Gastrocnemius medialis (tissue), 4 donors: Measurements from ENCODE around the gene RSKR.

ENCODE experiments used
- CTCF ChIP-seq, 5 experiments: fragments of 450-650 bp in 3 of 5; fragments of 200-600 bp in 2 of 5; sonication (generic) in 2 of 5; IDR thresholded peaks in 4 of 5; conservative IDR thresholded peaks in 1 of 5; 1 replicate in 4 of 5; 2 replicates in 1 of 5; pipeline ENCODE4 v1.5.1; 2016 to 2019; ENCODE audit warnings: antibody characterized with exemption in 5 of 5, mild to moderate bottlenecking in 3 of 5, moderate library complexity in 3 of 5
- POLR2A ChIP-seq, 2 donors: fragments of 450-650 bp; IDR thresholded peaks; one replicate each; pipeline ENCODE4 v1.6.1; 2017; ENCODE audit warnings: antibody characterized with exemption in 2 of 2, mild to moderate bottlenecking in 2 of 2, moderate library complexity in 2 of 2

DNA sequence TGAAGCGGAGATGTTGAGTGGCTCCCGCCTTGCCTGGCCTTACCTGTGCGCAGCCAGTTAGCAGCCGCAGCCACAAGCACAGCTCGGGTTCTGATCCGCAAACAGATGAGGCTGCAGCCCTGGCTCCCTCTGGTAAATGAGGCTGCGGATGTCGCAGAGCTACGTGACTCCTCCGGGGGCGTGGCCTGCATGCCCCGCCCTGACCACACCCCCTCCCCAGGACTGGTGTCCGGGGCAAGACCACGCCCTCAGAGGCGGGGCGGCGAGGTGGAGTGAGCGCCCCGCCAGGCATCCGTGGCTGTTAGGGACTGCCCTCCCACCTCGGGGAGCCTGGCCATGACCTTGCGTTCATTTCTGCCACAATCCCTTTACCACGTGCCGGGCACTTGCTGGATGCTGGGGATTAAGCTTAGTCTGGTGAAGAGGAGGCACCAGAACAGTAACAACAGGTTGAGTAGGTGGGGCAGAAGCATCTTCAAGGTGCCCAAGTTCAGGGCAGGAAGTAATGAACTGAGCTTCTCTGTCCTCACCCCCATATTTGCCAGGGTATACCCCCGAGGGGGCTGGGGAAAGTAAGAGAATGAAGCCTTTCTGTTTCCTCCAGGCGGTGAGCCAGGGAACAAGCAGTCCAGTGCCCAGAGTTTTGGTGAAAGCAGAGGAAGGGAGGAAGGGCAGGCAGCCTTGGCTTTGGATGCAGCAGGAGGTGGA, 37.1 kb downstream of the RSKR start, which contains the start of gene ALDOC:
- TF ChIP-seq CTCF (IDR thresholded peaks at IDR 0.05 in 4 of 5, conservative IDR thresholded peaks at IDR 0.05 in 1 of 5) (no peak), POLR2A (IDR thresholded peaks at IDR 0.05) (peak; percentile 67 to 82)
